CD4-positive, alpha-beta T cell treated with Interleukin-17A for 4 hours (primary cell): ENCODE results near the gene IFITM10.
A peak's percentile ranks its signal among the peaks of the same experiment; 100 is the strongest.

Experiments used
- DNase-seq: peaks from one replicate; pipeline ENCODE4 v3.0.0-alpha.2; 2020; ENCODE audit warnings: mixed read lengths

The IFITM10 gene

GRCh38 chr11:1762537-1763302 is 12.3 kb upstream of the IFITM10 start:
- DNase-seq, result no peak

- DNase-seq, result no peak
Measured at GRCh38 chr11:1761857-1762536, 11.6 kb upstream of the IFITM10 start.

- no peak for DNase-seq
Measured at GRCh38 chr11:1761110-1761856, 10.9 kb upstream of the IFITM10 start.

DNA sequence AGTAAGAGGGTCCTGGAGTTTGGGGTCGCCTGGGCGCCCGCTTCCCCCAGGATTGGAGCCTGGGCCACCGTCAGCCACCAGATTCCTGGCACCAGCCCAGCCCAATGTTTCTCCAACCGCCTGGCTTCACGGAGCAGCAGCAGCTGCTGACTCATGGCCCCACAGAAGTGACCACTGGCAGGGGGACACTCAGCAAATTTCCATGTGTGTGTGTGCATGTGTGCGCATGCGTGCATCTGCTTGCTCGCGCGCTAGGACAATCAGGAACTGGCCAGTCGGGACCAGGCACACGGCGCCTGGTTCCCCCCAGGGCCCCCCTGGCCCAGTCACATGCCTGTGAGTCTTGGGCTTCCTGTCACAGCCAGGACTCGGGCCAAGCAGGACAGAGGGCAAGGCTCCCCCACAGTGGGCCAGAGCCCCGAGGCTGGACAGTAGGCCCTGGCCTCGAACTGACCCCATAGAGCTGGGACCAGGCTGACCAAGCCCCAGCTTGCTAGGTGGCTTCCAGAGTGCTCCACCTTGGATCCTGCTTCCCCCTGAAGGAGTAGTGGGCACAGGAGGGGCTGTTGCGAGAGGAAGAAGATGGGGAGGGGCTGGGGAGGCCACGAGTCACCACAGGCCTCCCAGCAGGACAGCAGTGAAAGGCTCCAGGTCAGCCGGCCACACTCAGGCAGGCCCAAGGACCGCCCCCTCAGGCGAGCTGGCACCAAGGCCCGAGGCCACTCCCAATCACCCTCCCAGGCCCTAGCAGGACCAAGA is 10.1 kb upstream of the IFITM10 start:
- no peak for DNase-seq

- no peak for DNase-seq
Measured at GRCh38 chr11:1759851-1760220, 9.4 kb upstream of the IFITM10 start.

DNA sequence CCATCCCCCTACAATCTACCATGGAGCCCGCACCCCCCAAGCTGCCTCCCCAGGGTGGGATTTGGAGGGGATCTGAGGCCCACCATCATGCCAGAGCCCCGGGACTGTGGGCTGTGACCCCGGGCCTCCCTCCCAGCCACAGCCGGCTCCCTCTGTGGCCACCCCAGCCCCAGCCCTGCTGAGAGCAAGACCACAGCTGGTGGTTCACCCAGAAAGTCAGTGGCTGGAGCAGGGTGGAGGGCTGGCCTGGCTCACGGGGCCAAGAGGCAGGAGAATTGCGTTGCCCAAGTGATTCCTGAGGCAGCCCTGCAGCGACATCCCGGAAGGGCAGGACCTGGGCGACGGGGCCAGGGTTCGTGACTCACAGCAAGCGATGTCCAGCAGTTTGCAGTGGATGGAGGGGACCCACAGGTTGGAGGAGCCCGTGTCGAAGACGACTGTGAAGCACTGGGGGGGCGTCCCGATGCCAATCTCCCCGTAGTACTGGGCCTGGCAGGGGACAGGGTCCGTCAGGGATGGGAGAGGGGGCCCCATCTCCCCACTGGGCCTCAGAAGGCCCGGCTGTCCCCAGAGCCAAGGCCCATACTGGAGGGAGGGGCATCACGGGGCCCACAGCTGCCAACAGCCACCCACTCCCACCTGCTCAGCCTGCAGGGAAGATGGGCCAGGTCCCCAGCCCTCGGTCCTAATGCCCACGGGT is 8.9 kb upstream of the IFITM10 start:
- DNase-seq, result no peak

GRCh38 chr11:1758611-1759150 is 8.3 kb upstream of the IFITM10 start:
- no peak for DNase-seq

DNA sequence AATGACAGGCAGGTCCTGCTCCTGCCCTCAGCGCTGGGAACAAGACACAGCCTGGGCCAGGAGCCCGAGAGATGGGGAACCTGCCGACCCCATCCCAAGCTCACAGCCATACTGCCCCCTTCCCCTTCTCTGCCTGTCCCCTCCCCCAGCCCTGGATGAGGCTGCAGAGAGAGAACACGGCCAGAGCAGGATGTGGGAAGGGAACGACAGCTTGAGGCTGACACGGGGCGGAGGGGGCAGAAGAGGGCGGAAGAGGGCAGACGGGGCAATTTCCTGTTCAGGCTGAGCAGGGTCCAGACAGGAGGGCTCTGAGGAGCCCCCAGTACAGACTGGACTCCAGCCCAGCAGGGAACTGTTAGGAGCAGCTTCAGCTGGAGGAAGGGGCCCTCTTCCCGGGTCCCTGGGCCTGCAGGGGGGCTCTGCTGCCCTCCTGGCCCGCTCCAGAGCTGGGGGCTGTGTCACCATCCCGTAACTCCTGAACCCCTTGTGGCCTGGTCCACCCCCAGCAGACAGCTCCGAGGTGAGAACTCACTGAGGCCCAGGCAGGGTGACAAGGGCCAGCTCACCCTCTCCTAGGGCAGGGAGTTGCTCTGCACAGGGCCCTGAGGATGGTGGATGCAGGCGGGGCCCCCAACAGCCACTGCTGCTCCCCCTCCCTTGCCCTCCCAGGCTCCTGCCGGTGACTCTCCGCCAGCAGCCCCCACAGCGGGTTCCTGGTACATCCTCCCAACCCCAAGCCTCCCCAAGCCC is 7.6 kb upstream of the IFITM10 start:
- DNase-seq, result peak; percentile 77

DNA sequence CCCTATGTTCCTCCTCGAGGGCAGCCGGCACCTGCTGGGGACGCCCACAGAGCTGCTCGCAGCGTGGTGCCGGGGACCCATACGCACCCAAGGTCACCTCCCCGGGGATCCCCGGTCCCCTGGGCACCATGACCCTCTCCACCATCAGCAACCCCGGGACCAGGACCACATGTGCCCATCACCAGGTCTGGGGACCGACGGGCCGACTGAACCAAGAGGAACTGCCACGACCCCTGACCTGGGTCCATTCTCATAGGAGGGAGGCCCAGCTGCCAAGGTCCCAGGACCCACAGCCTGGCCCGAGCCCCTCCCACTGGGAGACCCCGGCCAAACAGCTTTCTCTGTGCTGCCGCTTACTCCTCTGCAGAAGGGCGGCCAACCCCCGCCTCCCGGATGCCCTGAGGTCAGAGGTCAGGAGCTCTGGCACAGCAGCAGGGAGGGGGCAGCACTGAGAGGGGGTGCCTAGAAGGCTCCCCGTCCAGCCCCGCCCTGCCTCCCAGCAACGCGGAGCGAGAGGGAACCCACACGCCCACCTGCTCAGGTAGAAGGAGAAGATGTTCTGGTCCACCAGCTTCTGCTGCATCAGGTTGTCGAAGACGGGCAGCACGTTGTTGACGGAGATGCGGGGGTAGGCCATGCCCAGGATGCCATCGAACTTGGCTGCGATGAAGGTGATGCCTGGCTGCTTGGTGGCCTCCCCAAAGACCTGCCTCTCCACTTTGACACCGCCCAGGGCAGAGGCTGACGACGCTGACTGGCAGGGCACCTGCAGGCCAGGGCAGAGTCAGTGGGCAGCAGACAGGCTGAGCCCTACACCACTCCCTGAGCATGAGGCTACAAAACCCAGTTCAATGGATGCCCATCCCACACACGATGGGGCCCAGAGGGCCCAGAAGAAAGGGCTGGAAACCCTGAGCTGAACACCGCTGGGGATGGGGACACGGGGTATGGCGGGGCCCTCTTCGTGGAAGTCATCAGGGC is 6.7 kb upstream of the IFITM10 start:
- DNase-seq, result no peak

- DNase-seq, result peak; percentile 57
Measured at GRCh38 chr11:1755692-1756561, 5.5 kb upstream of the IFITM10 start.

DNA sequence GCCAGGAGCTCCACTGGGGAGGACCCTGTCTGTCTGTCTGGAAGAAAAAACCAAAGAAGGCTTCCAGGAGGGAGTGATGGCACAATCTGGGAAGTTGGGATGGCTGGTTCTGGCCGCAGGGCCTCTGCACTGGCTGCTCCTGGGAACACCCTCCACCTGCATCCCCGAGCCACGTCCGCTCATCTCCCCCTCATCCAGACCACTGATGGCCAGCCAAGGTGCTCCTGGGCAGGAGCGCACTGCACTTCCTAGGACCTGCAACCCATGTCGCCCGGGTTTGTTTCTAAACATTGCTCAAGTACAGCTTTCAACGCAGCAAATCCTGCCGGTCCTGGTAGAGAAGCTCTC is 4.9 kb upstream of the IFITM10 start:
- no peak for DNase-seq

DNA sequence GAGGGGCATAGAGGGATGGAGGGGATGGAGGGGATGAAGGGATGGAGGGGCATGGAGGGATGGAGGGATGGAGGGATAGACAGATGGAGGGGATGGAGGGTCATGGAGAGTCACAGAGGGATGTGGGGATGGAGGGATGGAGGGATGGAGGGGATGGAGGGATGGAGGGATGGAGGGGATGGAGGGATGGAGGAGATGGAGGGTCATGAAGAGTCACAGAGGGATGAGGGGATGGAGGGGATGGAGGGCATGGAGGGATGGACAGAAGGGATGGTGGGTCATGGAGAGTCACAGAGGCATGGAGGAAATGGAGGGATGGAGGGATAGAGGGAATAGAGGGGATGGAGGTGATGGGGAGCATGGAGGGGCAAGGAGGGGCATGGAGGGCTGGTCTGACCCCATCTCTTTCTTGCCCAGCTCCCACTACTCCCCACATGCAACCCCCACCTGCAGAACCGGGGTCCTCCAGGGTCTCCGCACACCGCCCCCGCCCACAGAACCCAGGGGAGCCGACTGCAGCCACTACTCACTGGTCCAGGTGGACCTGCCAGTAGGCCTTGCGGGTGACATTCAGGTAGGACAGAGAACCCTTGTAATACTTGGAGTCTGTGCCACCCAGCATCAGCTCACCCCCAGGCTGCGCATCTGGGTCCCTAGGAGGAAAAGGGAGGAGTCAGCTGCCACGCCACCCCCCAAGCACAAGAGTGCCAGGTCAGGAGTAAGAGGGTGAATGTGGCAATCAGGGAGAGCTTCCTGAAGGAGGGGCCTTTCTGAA is 4.2 kb upstream of the IFITM10 start:
- DNase-seq, result no peak

- DNase-seq, result no peak
Measured at GRCh38 chr11:1753929-1754305, 3.5 kb upstream of the IFITM10 start.

GRCh38 chr11:1753229-1753928 is 3.0 kb upstream of the IFITM10 start:
- no peak for DNase-seq

GRCh38 chr11:1752907-1753228 is 2.5 kb upstream of the IFITM10 start:
- no peak for DNase-seq

GRCh38 chr11:1751999-1752906 is 1.9 kb upstream of the IFITM10 start:
- DNase-seq, result no peak

GRCh38 chr11:1751531-1751921 is 1.1 kb upstream of the IFITM10 start:
- DNase-seq, result no peak
